Right forelimb (tissue), 1 donor: ENCODE data around the gene APOO.
"Not testable (repeated sequence)": the region's sequence is repeated elsewhere in the genome, so short reads cannot be mapped to it uniquely, and the experiment has no call there.

Experiments
- DNase-seq: peaks from one replicate; pipeline ENCODE4 v3.0.0-alpha.2; 2018

APOO gene

GRCh38 chrX:23901805-23902204 is 5.9 kb downstream of the APOO start:
- DNase-seq: no peak

- DNase-seq: no peak
Measured at GRCh38 chrX:23901060-23901459, 6.7 kb downstream of the APOO start.

GRCh38 chrX:23900220-23900797 is 7.4 kb downstream of the APOO start:
- no peak for DNase-seq

GRCh38 chrX:23898412-23898959 is 9.3 kb downstream of the APOO start:
- no peak for DNase-seq

GRCh38 chrX:23896981-23897380 is 10.8 kb downstream of the APOO start:
- DNase-seq: no peak

GRCh38 chrX:23896539-23896938 is 11.2 kb downstream of the APOO start:
- not testable (repeated sequence) for DNase-seq

GRCh38 chrX:23894993-23895392 is 12.7 kb downstream of the APOO start:
- not testable (repeated sequence) for DNase-seq

GRCh38 chrX:23890933-23891332 is 16.8 kb downstream of the APOO start:
- DNase-seq: no peak

GRCh38 chrX:23888887-23889501 is 18.7 kb downstream of the APOO start:
- no peak for DNase-seq

- no peak for DNase-seq
Measured at GRCh38 chrX:23887918-23888317, 19.8 kb downstream of the APOO start.

GRCh38 chrX:23887451-23887850 is 20.3 kb downstream of the APOO start:
- no peak for DNase-seq

GRCh38 chrX:23885803-23886202 is 21.9 kb downstream of the APOO start:
- DNase-seq: no peak

- no peak for DNase-seq
Measured at GRCh38 chrX:23884427-23885024, 23.2 kb downstream of the APOO start.

- no peak for DNase-seq
Measured at GRCh38 chrX:23883737-23884354, 23.9 kb downstream of the APOO start.

GRCh38 chrX:23879380-23880090 is 28.2 kb downstream of the APOO start:
- no peak for DNase-seq

GRCh38 chrX:23871905-23872546 is 35.7 kb downstream of the APOO start:
- no peak for DNase-seq

GRCh38 chrX:23870041-23870440 is 37.7 kb downstream of the APOO start:
- no peak for DNase-seq

GRCh38 chrX:23864742-23865326 is 42.9 kb downstream of the APOO start:
- no peak for DNase-seq

- DNase-seq: not testable (repeated sequence)
Measured at GRCh38 chrX:23861952-23862351, 45.8 kb downstream of the APOO start.

- no peak for DNase-seq
Measured at GRCh38 chrX:23861215-23861896, 46.4 kb downstream of the APOO start.

- DNase-seq: not testable (repeated sequence)
Measured at GRCh38 chrX:23859238-23859637, 48.5 kb downstream of the APOO start.

GRCh38 chrX:23857935-23858334 is 49.8 kb downstream of the APOO start:
- no peak for DNase-seq
